Endodermal cell (in vitro differentiated cells): ENCODE results near the gene TMC3. TPM values are rescaled to one million over a fixed set of nuclear protein-coding genes. Genes with fewer than 3 reads are reported as not detected.
A peak's percentile ranks its signal among the peaks of the same experiment; 100 is the strongest.

Source experiments
- DNase-seq: peaks from one replicate; pipeline ENCODE4 v3.0.0-alpha.2; 2017
- H3K27ac ChIP-seq: 2 replicates; pipeline ENCODE4 v1.5.1; 2013; ENCODE audit warnings: mild to moderate bottlenecking, low read depth, low read length, moderate library complexity
- H3K27me3 ChIP-seq: 2 replicates; pipeline ENCODE4 v1.6.1; 2013; ENCODE audit warnings: mild to moderate bottlenecking, low read length, moderate library complexity; ENCODE audit not compliant: insufficient read depth, control insufficient read depth, poor library complexity, severe bottlenecking
- H3K36me3 ChIP-seq: 2 replicates; pipeline ENCODE4 v1.7.0; 2013; ENCODE audit warnings: mild to moderate bottlenecking, low read length, moderate library complexity; ENCODE audit not compliant: control insufficient read depth, insufficient read depth
- H3K4me1 ChIP-seq: one replicate; pipeline ENCODE4 v1.7.0; 2013; ENCODE audit warnings: low read length; ENCODE audit not compliant: control insufficient read depth, insufficient read depth
- H3K4me3 ChIP-seq: 2 replicates; pipeline ENCODE4 v1.5.1; 2013; ENCODE audit warnings: mild to moderate bottlenecking, low read length, moderate library complexity
- H3K9ac ChIP-seq: 2 replicates; pipeline ENCODE4 v1.6.1; 2013; ENCODE audit warnings: mild to moderate bottlenecking, low read length, moderate library complexity; ENCODE audit not compliant: poor library complexity, severe bottlenecking; ENCODE audit errors: extremely low read depth
- H3K9me3 ChIP-seq: 2 replicates; pipeline ENCODE4 v1.6.1; 2013; ENCODE audit warnings: mild to moderate bottlenecking, low read length, moderate library complexity; ENCODE audit not compliant: control insufficient read depth
- H3K27ac Mint-ChIP-seq: 2 replicates; pipeline ENCODE4 v1.8.0; 2020; ENCODE audit warnings: mixed read lengths
- H3K27me3 Mint-ChIP-seq: 2 replicates; pipeline ENCODE4 v1.8.0; 2021; ENCODE audit warnings: mild to moderate bottlenecking, mixed read lengths; ENCODE audit not compliant: insufficient read depth
- H3K36me3 Mint-ChIP-seq: 2 replicates; pipeline ENCODE4 v1.8.0; 2020; ENCODE audit warnings: low read depth, mixed read lengths
- H3K4me1 Mint-ChIP-seq: 2 replicates; pipeline ENCODE4 v1.8.0; 2020; ENCODE audit warnings: mixed read lengths
- H3K4me3 Mint-ChIP-seq: 2 replicates; pipeline ENCODE4 v1.8.0; 2020; ENCODE audit warnings: mild to moderate bottlenecking, moderate library complexity, mixed read lengths
- H3K9me3 Mint-ChIP-seq: 2 replicates; pipeline ENCODE4 v1.8.0; 2020; ENCODE audit warnings: mild to moderate bottlenecking, mixed read lengths
- CTCF ChIP-seq: fragments of 200-600 bp; sonication (generic); conservative IDR thresholded peaks from 2 replicates; pipeline ENCODE4 v1.5.0; 2021; ENCODE audit warnings: antibody characterized with exemption, mild to moderate bottlenecking
- WGBS, 2 experiments: methylation state at CpG; one replicate each; pipeline versions ENCODE4 v1.1.5 to v1.1.7; 2013; ENCODE audit warnings: missing lambda C conversion rate in 2 of 2, mixed read lengths in 1 of 2; ENCODE audit not compliant: insufficient coverage in 1 of 2, insufficient read length in 1 of 2; 5-methylcytosine and 5-hydroxymethylcytosine counted together
- total RNA-seq, 2 donors: library from RNA; stranded (reverse); fragmentation: NEBNext Ultra II Directional in 1 of 2; extraction: Animal tissue kit (Norgen Biotek cat#: 25700) in 1 of 2; gene quantifications; 2 replicates in 1 of 2; 3 replicates in 1 of 2; pipeline ENCODE4 v1.2.1, GENCODE V29; 2021

TMC3 gene
- total RNA-seq, 2 donors from 2014 or later: not detected

- H3K9me3 ChIP-seq: no peaks in the 10 kb centered on the region
- H3K4me3 ChIP-seq: no peak overlapping the region
- Mint-ChIP-seq H3K4me3 (no peak overlapping the region), H3K9me3 (no peaks in the 10 kb centered on the region), H3K36me3 (no peaks in the 10 kb centered on the region), H3K27me3 (no peaks in the 10 kb centered on the region), H3K27ac (no peak overlapping the region), H3K4me1 (peaks cover 2% of the 10 kb centered on the region)
- no peaks in the 10 kb centered on the region for H3K36me3 ChIP-seq
- no peak overlapping the region for H3K9ac ChIP-seq
- no peaks in the 10 kb centered on the region for H3K4me1 ChIP-seq
- 93 to 100% methylated on average over 4 to 6 of the region's 6 CpGs for WGBS, 2 experiments
- TF ChIP-seq CTCF: no peak
- H3K27ac ChIP-seq: no peak overlapping the region
- H3K27me3 ChIP-seq: no peaks in the 10 kb centered on the region
- DNase-seq: no peak
Observed at GRCh38 chr15:81358248-81358647, 15.8 kb downstream of the TMC3 start.

GRCh38 chr15:81357180-81357686 lies 16.8 kb downstream of the TMC3 start:
- Histone ChIP-seq H3K27me3 (no peaks in the 10 kb centered on the region), H3K9ac (no peak overlapping the region), H3K9me3 (no peaks in the 10 kb centered on the region), H3K4me3 (no peak overlapping the region), H3K36me3 (no peaks in the 10 kb centered on the region), H3K4me1 (no peaks in the 10 kb centered on the region), H3K27ac (no peak overlapping the region)
- Mint-ChIP-seq H3K27me3 (no peaks in the 10 kb centered on the region), H3K4me1 (peaks cover 2% of the 10 kb centered on the region), H3K36me3 (no peaks in the 10 kb centered on the region), H3K9me3 (no peaks in the 10 kb centered on the region), H3K4me3 (no peak overlapping the region), H3K27ac (no peak overlapping the region)
- peak; percentile 68 for DNase-seq
- WGBS, 2 experiments: 83 to 88% methylated on average over 2 to 6 of the region's 6 CpGs
- TF ChIP-seq CTCF: peak; percentile 55

- Histone ChIP-seq H3K27me3 (no peaks in the 10 kb centered on the region), H3K4me1 (no peaks in the 10 kb centered on the region), H3K36me3 (no peaks in the 10 kb centered on the region), H3K9ac (no peak overlapping the region), H3K4me3 (no peak overlapping the region), H3K9me3 (no peaks in the 10 kb centered on the region), H3K27ac (no peak overlapping the region)
- 83 to 84% methylated on average over 3 to 5 of the region's 5 CpGs for WGBS, 2 experiments
- Mint-ChIP-seq H3K27me3 (no peaks in the 10 kb centered on the region), H3K4me1 (peaks cover 2% of the 10 kb centered on the region), H3K27ac (no peak overlapping the region), H3K36me3 (no peaks in the 10 kb centered on the region), H3K4me3 (no peak overlapping the region), H3K9me3 (no peaks in the 10 kb centered on the region)
- no peak for TF ChIP-seq CTCF
- DNase-seq: no peak
Observed at GRCh38 chr15:81356252-81356651, 17.8 kb downstream of the TMC3 start.
